Caco-2 (cell line): ENCODE results near the gene GPRIN3. TPM values are rescaled to one million over a fixed set of nuclear protein-coding genes. Genes with fewer than 3 reads are reported as not detected.

ENCODE experiments used
- BruUV-seq: library from RNA; stranded (reverse); fragments of 400-500 nt; replicated peaks from 2 replicates; lab custom pipeline; 2021; lab: Mats Ljungman, UMichigan
- CTCF ChIA-PET: fragments of 300-600 bp; sonication (Branson Sonifier 250); formaldehyde crosslinking; loops from one replicate; lab custom pipeline; 2022; ENCODE audit warnings: antibody characterized with exemption; lab: Charles Lee
- POLR2A ChIA-PET: fragments of 300-600 bp; sonication (Branson Sonifier 250); formaldehyde crosslinking; loops from one replicate; lab custom pipeline; 2022; ENCODE audit warnings: antibody characterized with exemption; lab: Charles Lee
- DNase-seq, 2 experiments: peaks; one replicate each; pipeline versions ENCODE4 v3.0.0 to v3.0.0-alpha.2; 2020 to 2022
- H3K27me3 ChIP-seq: replicated peaks from 2 replicates; pipeline ENCODE4 v1.6.0; 2011; ENCODE audit warnings: low read length; ENCODE audit not compliant: control insufficient read depth, insufficient read depth
- H3K36me3 ChIP-seq: 2 replicates; pipeline ENCODE4 v1.5.1; 2011; ENCODE audit warnings: low read length; ENCODE audit not compliant: control insufficient read depth, insufficient read depth
- H3K4me1 ChIP-seq: fragments of 250-450 bp; sonication (Bioruptor Pico); 2 replicates; pipeline ENCODE4 v1.5.1; 2020; ENCODE audit warnings: mild to moderate bottlenecking
- H3K4me3 ChIP-seq: 2 replicates; pipeline ENCODE4 v1.5.1; 2011; ENCODE audit warnings: low read depth, mild to moderate bottlenecking, control low read depth, low read length
- H3K9me3 ChIP-seq: fragments of 250-450 bp; sonication (Bioruptor Pico); 2 replicates; pipeline ENCODE4 v1.5.1; 2020; ENCODE audit warnings: mild to moderate bottlenecking, moderate library complexity
- H3K27ac Mint-ChIP-seq: one replicate; pipeline ENCODE4 v1.8.0; 2022; ENCODE audit warnings: mixed read lengths; ENCODE audit not compliant: unreplicated experiment
- H3K27me3 Mint-ChIP-seq: one replicate; pipeline ENCODE4 v1.8.0; 2022; ENCODE audit warnings: mixed read lengths; ENCODE audit not compliant: insufficient read depth, unreplicated experiment
- H3K36me3 Mint-ChIP-seq: one replicate; pipeline ENCODE4 v1.8.0; 2022; ENCODE audit warnings: mild to moderate bottlenecking, mixed read lengths; ENCODE audit not compliant: insufficient read depth, unreplicated experiment
- H3K4me1 Mint-ChIP-seq: one replicate; pipeline ENCODE4 v1.8.0; 2022; ENCODE audit warnings: low read depth, mixed read lengths; ENCODE audit not compliant: unreplicated experiment
- H3K4me3 Mint-ChIP-seq: one replicate; pipeline ENCODE4 v1.8.0; 2022; ENCODE audit warnings: mild to moderate bottlenecking, moderate library complexity, mixed read lengths; ENCODE audit not compliant: unreplicated experiment
- H3K9me3 Mint-ChIP-seq: one replicate; pipeline ENCODE4 v1.8.0; 2022; ENCODE audit warnings: mixed read lengths; ENCODE audit not compliant: unreplicated experiment
- intact Hi-C: fragments of 100-400 bp; cut with micrococcal nuclease; formaldehyde crosslinking; loops from one replicate; pipeline ENCODE4 v1.10.0; 2022; ENCODE audit not compliant: unreplicated experiment
- total RNA-seq: library from RNA; stranded (reverse); gene quantifications from 2 replicates; pipeline ENCODE4 v1.2.3, GENCODE V29; 2022
- TF ChIP-seq, protein P1 (sequence below), 2 experiments: fragments of 200-600 bp in 1 of 2; IDR thresholded peaks; 1 replicate in 1 of 2; 2 replicates in 1 of 2; pipeline versions ENCODE4 v1.5.1 to v1.8.0; 2011 to 2022; ENCODE audit warnings: antibody characterized with exemption in 1 of 2, control low read depth in 1 of 2, inconsistent platforms in 1 of 2, low read depth in 1 of 2, low read length in 1 of 2, mild to moderate bottlenecking in 1 of 2, moderate library complexity in 1 of 2; ENCODE audit not compliant: insufficient read depth in 1 of 2, severe bottlenecking in 1 of 2, unreplicated experiment in 1 of 2

The GPRIN3 gene
- total RNA-seq, 1 experiment from 2014 or later: 0.02 TPM

DNA sequence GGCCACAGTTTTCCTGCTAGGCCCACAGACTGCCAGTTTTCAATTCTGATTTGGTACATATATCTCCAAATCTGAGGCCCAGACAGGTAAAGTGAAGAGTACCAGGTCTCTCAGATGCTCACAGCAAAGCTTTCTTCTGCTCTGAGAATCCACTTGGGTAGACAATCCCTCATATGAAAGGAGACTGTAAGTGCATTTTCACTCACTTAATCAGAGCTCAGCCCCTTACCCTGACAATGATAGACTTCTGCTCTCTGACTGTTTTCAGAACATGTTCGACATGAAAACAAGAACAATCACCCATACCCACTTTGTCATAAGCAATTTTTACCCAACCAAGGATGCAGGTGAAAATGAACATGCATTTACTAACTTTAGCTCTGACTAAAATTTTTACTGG, 7.1 kb downstream of the GPRIN3 start:
- no peak for DNase-seq
- H3K9me3 ChIP-seq: no peaks in the 10 kb centered on the region
- Mint-ChIP-seq H3K9me3 (no peaks in the 10 kb centered on the region), H3K27me3 (peaks cover 9% of the 10 kb centered on the region), H3K4me3 (no peak overlapping the region), H3K27ac (no peak overlapping the region), H3K36me3 (no peaks in the 10 kb centered on the region), H3K4me1 (no peaks in the 10 kb centered on the region)
- TF ChIP-seq, protein P1, sequence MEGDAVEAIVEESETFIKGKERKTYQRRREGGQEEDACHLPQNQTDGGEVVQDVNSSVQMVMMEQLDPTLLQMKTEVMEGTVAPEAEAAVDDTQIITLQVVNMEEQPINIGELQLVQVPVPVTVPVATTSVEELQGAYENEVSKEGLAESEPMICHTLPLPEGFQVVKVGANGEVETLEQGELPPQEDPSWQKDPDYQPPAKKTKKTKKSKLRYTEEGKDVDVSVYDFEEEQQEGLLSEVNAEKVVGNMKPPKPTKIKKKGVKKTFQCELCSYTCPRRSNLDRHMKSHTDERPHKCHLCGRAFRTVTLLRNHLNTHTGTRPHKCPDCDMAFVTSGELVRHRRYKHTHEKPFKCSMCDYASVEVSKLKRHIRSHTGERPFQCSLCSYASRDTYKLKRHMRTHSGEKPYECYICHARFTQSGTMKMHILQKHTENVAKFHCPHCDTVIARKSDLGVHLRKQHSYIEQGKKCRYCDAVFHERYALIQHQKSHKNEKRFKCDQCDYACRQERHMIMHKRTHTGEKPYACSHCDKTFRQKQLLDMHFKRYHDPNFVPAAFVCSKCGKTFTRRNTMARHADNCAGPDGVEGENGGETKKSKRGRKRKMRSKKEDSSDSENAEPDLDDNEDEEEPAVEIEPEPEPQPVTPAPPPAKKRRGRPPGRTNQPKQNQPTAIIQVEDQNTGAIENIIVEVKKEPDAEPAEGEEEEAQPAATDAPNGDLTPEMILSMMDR (IDR thresholded peaks at IDR 0.05; ENCODE audit: insufficient read depth in 1 of 2, low read depth in 1 of 2, low read length in 1 of 2, severe bottlenecking in 1 of 2, unreplicated experiment in 1 of 2): no peak
- peaks cover 9% of the 10 kb centered on the region; the same call in 1 of the 2 replicates for H3K4me1 ChIP-seq
- ChIA-PET POLR2A (no interaction called here), CTCF (no interaction called here)
- no peaks in the 10 kb centered on the region for H3K27me3 ChIP-seq
- BruUV-seq: no TSS peak
- no peak overlapping the region for H3K4me3 ChIP-seq
- no peaks in the 10 kb centered on the region for H3K36me3 ChIP-seq
- intact Hi-C loops: no loop called here

- POLR2A ChIA-PET: no interaction called here
Measured at GRCh38 chr4:89300060-89300459, 7.5 kb downstream of the GPRIN3 start.

DNA sequence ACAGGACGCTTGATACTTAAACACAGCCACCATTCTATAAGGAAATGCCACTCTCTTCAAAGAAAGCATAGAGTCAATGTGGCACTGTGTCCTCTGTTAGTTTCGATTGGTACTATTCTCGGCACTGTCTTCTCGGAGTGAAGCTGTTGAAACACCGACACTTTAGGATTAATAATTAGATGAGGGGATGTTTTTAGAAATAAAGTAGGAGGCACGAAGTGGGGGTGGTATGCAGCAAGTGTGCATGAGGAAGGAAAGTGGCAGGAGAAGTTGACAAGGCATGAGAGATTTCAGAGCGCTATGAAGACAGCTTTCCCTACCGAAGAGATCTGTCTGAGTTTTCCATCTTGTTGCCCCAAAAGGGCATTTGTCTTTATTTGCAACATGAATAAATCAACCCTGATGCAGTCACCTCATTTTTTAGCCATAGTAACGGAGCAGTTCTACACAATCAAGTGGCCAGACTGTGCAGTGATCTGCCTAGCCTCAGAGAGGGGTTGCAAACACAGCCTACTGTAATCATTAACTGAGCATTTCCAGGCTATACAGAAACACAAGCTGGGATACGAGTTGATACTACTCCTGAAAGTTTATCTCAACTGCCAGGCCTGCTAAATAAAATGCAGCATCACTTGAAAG, 8.3 kb downstream of the GPRIN3 start:
- Histone ChIP-seq H3K4me3 (no peak overlapping the region), H3K4me1 (peaks cover 9% of the 10 kb centered on the region; the same call in 1 of the 2 replicates), H3K27me3 (no peaks in the 10 kb centered on the region), H3K9me3 (no peaks in the 10 kb centered on the region), H3K36me3 (no peaks in the 10 kb centered on the region)
- H3K36me3 Mint-ChIP-seq: no peaks in the 10 kb centered on the region
- DNase-seq: no peak
- H3K27me3 Mint-ChIP-seq: peaks cover 5% of the 10 kb centered on the region
- TF ChIP-seq, protein P1 (IDR thresholded peaks at IDR 0.05; ENCODE audit: insufficient read depth in 1 of 2, low read depth in 1 of 2, low read length in 1 of 2, severe bottlenecking in 1 of 2, unreplicated experiment in 1 of 2): no peak
- no peak overlapping the region for H3K4me3 Mint-ChIP-seq
- no TSS peak for BruUV-seq
- no peaks in the 10 kb centered on the region for H3K9me3 Mint-ChIP-seq
- CTCF ChIA-PET: no interaction called here
- intact Hi-C loops: no loop called here
- H3K4me1 Mint-ChIP-seq: no peaks in the 10 kb centered on the region
- no peak overlapping the region for H3K27ac Mint-ChIP-seq
- POLR2A ChIA-PET: no interaction called here

More at GRCh38 chr4:89300060-89300459, 7.5 kb downstream of the GPRIN3 start:
- intact Hi-C loops: no loop called here
- no peak overlapping the region for H3K4me3 Mint-ChIP-seq
- no peaks in the 10 kb centered on the region for H3K27me3 ChIP-seq
- H3K27me3 Mint-ChIP-seq: peaks cover 7% of the 10 kb centered on the region
- CTCF ChIA-PET: no interaction called here
- no peaks in the 10 kb centered on the region for H3K4me1 Mint-ChIP-seq
- H3K9me3 Mint-ChIP-seq: no peaks in the 10 kb centered on the region
- TF ChIP-seq, protein P1 (IDR thresholded peaks at IDR 0.05; ENCODE audit: insufficient read depth in 1 of 2, low read depth in 1 of 2, low read length in 1 of 2, severe bottlenecking in 1 of 2, unreplicated experiment in 1 of 2): no peak
- H3K9me3 ChIP-seq: no peaks in the 10 kb centered on the region
- H3K36me3 Mint-ChIP-seq: no peaks in the 10 kb centered on the region
- BruUV-seq: no TSS peak
- H3K27ac Mint-ChIP-seq: no peak overlapping the region
- H3K4me3 ChIP-seq: no peak overlapping the region
- DNase-seq: no peak
- H3K36me3 ChIP-seq: no peaks in the 10 kb centered on the region
- H3K4me1 ChIP-seq: peaks cover 9% of the 10 kb centered on the region; the same call in 1 of the 2 replicates
